ENCODE measurements around the gene KCTD10. TPM values are rescaled to one million over a fixed set of nuclear protein-coding genes. Genes with fewer than 3 reads are reported as not detected.

Gene KCTD10
- polyA plus RNA-seq, 1 of the 3 experiments (the other 2 are of a cell fraction): 66.9 TPM

GRCh38 chr12:109444259-109444658 is 32.8 kb downstream of the KCTD10 start:
- Histone ChIP-seq H4K20me1 (ENCODE audit: insufficient read depth) (no peaks in the 10 kb centered on the region), H3F3A (replicated peaks; ENCODE audit: insufficient read depth) (peaks cover 5% of the 10 kb centered on the region), H3K9me3 (no peaks in the 10 kb centered on the region), H3K36me3 (replicated peaks in 1 of 2; ENCODE audit: control insufficient read depth in 1 of 2, insufficient read depth in 2 of 2, low read length in 1 of 2) (peaks cover 27 to 39% of the 10 kb centered on the region in 2 experiments), H3K27ac (ENCODE audit: low read depth in 2 of 2, low read length in 1 of 2) (no peak overlapping the region), H3K4me2 (no peak overlapping the region), H3K9me2 (no peaks in the 10 kb centered on the region), H3K9ac (no peak overlapping the region), H2AFZ (ENCODE audit: low read depth) (no peak overlapping the region), H3K4me1 (ENCODE audit: control insufficient read depth in 1 of 2, insufficient read depth in 2 of 2, low read depth in 1 of 2, low read length in 1 of 2) (peaks cover 0 to 5% of the 10 kb centered on the region in 2 experiments; a peak in 1 of 4 replicates), H3K79me2 (ENCODE audit: insufficient read depth) (peaks cover 18% of the 10 kb centered on the region), H3K4me3 (ENCODE audit: low read depth in 2 of 2, low read length in 1 of 2) (no peak overlapping the region), H3K27me3 (ENCODE audit: insufficient read depth) (no peaks in the 10 kb centered on the region)
- no peak for DNase-seq
- POLR2A ChIA-PET: no interaction called here
- 79% methylated on average over 6 of the region's 6 CpGs for WGBS (ENCODE audit: low lambda C conversion rate)
- CTCF ChIA-PET: interaction anchor here (0.7 to 3.4 kb wide), 6 partner anchors 11 to 22 kb away, joined by 3 to 19 read pairs (median 6); no protein-coding TSS in a partner anchor
- no peak for TF ChIP-seq ZBTB33 (IDR thresholded peaks at IDR 0.05; ENCODE audit: borderline replicate concordance, low read depth)
- no peak for TF ChIP-seq GATA2 (CRISPR knock-in tag; IDR thresholded peaks at IDR 0.05)
- TF ChIP-seq SIN3A (IDR thresholded peaks at IDR 0.05; ENCODE audit: borderline replicate concordance, low read depth, low read length): no peak
- TF ChIP-seq NFIC (IDR thresholded peaks at IDR 0.05; ENCODE audit: borderline replicate concordance): no peak
- TF ChIP-seq FOXJ3 (CRISPR knock-in tag; IDR thresholded peaks at IDR 0.05): no peak
- TF ChIP-seq YY1 (IDR thresholded peaks at IDR 0.05; ENCODE audit: low read depth): no peak
- no peak for TF ChIP-seq FOSL2 (IDR thresholded peaks at IDR 0.05; ENCODE audit: borderline replicate concordance, low read depth)
- TF ChIP-seq USF1 (IDR thresholded peaks at IDR 0.05; ENCODE audit: borderline replicate concordance, low read depth): no peak
- no peak for TF ChIP-seq GABPA (IDR thresholded peaks at IDR 0.05; ENCODE audit: low read depth)
- TF ChIP-seq RFX5 (IDR thresholded peaks at IDR 0.05; ENCODE audit: low read length): no peak

GRCh38 chr12:109443794-109444193 is 33.3 kb downstream of the KCTD10 start:
- Histone ChIP-seq H2AFZ (ENCODE audit: low read depth) (no peak overlapping the region), H4K20me1 (ENCODE audit: insufficient read depth) (no peaks in the 10 kb centered on the region), H3K4me2 (no peak overlapping the region), H3K79me2 (ENCODE audit: insufficient read depth) (peaks cover 13% of the 10 kb centered on the region; the same call in 1 of the 2 replicates), H3K27ac (ENCODE audit: low read depth in 2 of 2, low read length in 1 of 2) (no peak overlapping the region), H3K4me3 (ENCODE audit: low read depth in 2 of 2, low read length in 1 of 2) (no peak overlapping the region), H3K9me2 (no peaks in the 10 kb centered on the region), H3K9ac (no peak overlapping the region), H3K9me3 (no peaks in the 10 kb centered on the region), H3K36me3 (replicated peaks in 1 of 2; ENCODE audit: control insufficient read depth in 1 of 2, insufficient read depth in 2 of 2, low read length in 1 of 2) (peaks cover 27 to 35% of the 10 kb centered on the region in 2 experiments), H3K27me3 (ENCODE audit: insufficient read depth) (no peaks in the 10 kb centered on the region), H3F3A (replicated peaks; ENCODE audit: insufficient read depth) (peaks cover 5% of the 10 kb centered on the region), H3K4me1 (ENCODE audit: control insufficient read depth in 1 of 2, insufficient read depth in 2 of 2, low read depth in 1 of 2, low read length in 1 of 2) (peaks cover 0 to 5% of the 10 kb centered on the region in 2 experiments; a peak in 1 of 4 replicates)
- TF ChIP-seq TEAD4 (IDR thresholded peaks at IDR 0.05; ENCODE audit: borderline replicate concordance, insufficient read depth): no peak
- TF ChIP-seq FOSL2 (IDR thresholded peaks at IDR 0.05; ENCODE audit: borderline replicate concordance, low read depth): no peak
- TF ChIP-seq MEF2A (IDR thresholded peaks at IDR 0.05; ENCODE audit: borderline replicate concordance, low read depth): no peak
- TF ChIP-seq USF1 (IDR thresholded peaks at IDR 0.05; ENCODE audit: borderline replicate concordance, low read depth): no peak
- no peak for TF ChIP-seq RXRA (IDR thresholded peaks at IDR 0.05; ENCODE audit: borderline replicate concordance, low read depth)
- no peak for TF ChIP-seq JUND (IDR thresholded peaks at IDR 0.05)
- TF ChIP-seq RAD21 (IDR thresholded peaks at IDR 0.05; ENCODE audit: low read length): no peak
- TF ChIP-seq CHD2 (IDR thresholded peaks at IDR 0.05; ENCODE audit: low read length, partially characterized antibody): no peak
- no peak for TF ChIP-seq GABPA (IDR thresholded peaks at IDR 0.05; ENCODE audit: low read depth)
- TF ChIP-seq ZBTB33 (IDR thresholded peaks at IDR 0.05; ENCODE audit: borderline replicate concordance, low read depth): no peak
- DNase-seq: no peak
- POLR2A ChIA-PET: no interaction called here
- CTCF ChIA-PET: interaction anchor here (1.1 to 3.4 kb wide), 4 partner anchors 11 to 22 kb away, joined by 3 to 19 read pairs (median 6); no protein-coding TSS in a partner anchor
- WGBS (ENCODE audit: low lambda C conversion rate): 95% methylated on average over 5 of the region's 5 CpGs
